Chondrocyte (in vitro differentiated cells): Measurements from ENCODE around the gene JAK1. TPM values are rescaled to one million over a fixed set of nuclear protein-coding genes. Genes with fewer than 3 reads are reported as not detected.
"Not testable (repeated sequence)": the region's sequence is repeated elsewhere in the genome, so short reads cannot be mapped to it uniquely, and the experiment has no call there.

ENCODE experiments used
- DNase-seq: peaks from one replicate; pipeline ENCODE4 v3.0.0; 2021; ENCODE audit warnings: mixed read lengths, low spot score
- H3K27ac Mint-ChIP-seq: one replicate; pipeline ENCODE4 v1.8.0; 2021; ENCODE audit warnings: mild to moderate bottlenecking, moderate library complexity, mixed read lengths; ENCODE audit not compliant: unreplicated experiment
- H3K27me3 Mint-ChIP-seq: 2 replicates; pipeline ENCODE4 v1.8.0; 2021; ENCODE audit warnings: low read depth, mixed read lengths
- H3K36me3 Mint-ChIP-seq: 2 replicates; pipeline ENCODE4 v1.8.0; 2021; ENCODE audit warnings: low read depth, mixed read lengths
- H3K4me1 Mint-ChIP-seq: 2 replicates; pipeline ENCODE4 v1.8.0; 2021; ENCODE audit warnings: low read depth, mild to moderate bottlenecking, mixed read lengths
- H3K4me3 Mint-ChIP-seq: one replicate; pipeline ENCODE4 v1.8.0; 2021; ENCODE audit warnings: mild to moderate bottlenecking, moderate library complexity, mixed read lengths; ENCODE audit not compliant: unreplicated experiment
- H3K9me3 Mint-ChIP-seq: 2 replicates; pipeline ENCODE4 v1.8.0; 2021; ENCODE audit warnings: low read depth, mixed read lengths
- total RNA-seq: library from RNA; stranded (reverse); gene quantifications from 3 replicates; pipeline ENCODE4 v1.2.1, GENCODE V29; 2021
- TF ChIP-seq, protein P1 (sequence below): fragments of 200-600 bp; sonication (generic); IDR thresholded peaks from 2 replicates; pipeline ENCODE4 v1.5.0; 2021; ENCODE audit warnings: antibody characterized with exemption, mild to moderate bottlenecking, moderate library complexity

Gene JAK1
- total RNA-seq, 1 donor from 2014 or later = 112 TPM

DNA sequence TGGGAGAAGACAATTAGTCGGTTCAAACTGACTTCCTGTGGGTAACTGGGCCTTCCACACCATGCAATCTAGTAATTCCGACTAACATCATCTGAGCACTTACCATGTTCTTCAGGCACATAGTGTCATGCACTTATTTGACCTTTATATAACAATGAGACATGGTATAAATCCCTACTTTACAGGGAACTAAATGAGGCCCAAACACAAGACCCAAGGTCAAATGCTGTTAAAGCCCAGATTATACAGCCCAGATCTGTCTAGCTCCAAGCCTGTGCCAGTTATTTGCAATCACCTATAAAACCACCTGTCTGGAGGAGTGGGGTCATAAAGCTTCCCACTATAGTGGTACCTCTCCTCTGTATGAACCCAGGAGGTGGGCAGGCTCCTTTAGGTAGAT lies 40.8 kb downstream of the JAK1 start:
- no peaks in the 10 kb centered on the region for H3K9me3 Mint-ChIP-seq
- H3K4me3 Mint-ChIP-seq = no peak overlapping the region
- H3K4me1 Mint-ChIP-seq = peaks cover 43% of the 10 kb centered on the region
- TF ChIP-seq, protein P1, sequence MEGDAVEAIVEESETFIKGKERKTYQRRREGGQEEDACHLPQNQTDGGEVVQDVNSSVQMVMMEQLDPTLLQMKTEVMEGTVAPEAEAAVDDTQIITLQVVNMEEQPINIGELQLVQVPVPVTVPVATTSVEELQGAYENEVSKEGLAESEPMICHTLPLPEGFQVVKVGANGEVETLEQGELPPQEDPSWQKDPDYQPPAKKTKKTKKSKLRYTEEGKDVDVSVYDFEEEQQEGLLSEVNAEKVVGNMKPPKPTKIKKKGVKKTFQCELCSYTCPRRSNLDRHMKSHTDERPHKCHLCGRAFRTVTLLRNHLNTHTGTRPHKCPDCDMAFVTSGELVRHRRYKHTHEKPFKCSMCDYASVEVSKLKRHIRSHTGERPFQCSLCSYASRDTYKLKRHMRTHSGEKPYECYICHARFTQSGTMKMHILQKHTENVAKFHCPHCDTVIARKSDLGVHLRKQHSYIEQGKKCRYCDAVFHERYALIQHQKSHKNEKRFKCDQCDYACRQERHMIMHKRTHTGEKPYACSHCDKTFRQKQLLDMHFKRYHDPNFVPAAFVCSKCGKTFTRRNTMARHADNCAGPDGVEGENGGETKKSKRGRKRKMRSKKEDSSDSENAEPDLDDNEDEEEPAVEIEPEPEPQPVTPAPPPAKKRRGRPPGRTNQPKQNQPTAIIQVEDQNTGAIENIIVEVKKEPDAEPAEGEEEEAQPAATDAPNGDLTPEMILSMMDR = no peak
- H3K27me3 Mint-ChIP-seq = no peaks in the 10 kb centered on the region
- no peaks in the 10 kb centered on the region for H3K36me3 Mint-ChIP-seq
- DNase-seq = no peak
- no peak overlapping the region for H3K27ac Mint-ChIP-seq

DNA sequence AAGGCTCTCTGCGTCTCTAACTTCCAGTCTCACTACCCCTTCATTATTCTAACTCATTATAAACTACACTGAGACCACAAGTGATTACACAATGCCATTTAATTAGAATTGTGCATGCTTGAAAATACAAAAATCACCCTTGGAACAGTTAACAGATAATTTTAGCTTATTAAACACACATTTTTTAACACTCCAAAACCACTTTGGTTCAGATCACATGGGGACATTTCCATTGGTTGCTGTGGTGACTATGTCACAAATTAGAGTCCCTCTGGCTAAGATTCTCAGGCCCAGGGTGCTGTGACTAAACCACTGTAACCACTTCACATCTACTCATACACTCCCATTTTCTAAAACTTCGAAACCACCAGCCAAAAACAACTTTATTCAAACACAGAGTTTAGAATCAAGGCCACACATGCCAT lies 43.0 kb downstream of the JAK1 start:
- TF ChIP-seq, protein P1 = no peak
- no peak for DNase-seq
- no peak overlapping the region for H3K4me3 Mint-ChIP-seq
- H3K27me3 Mint-ChIP-seq = no peaks in the 10 kb centered on the region
- peaks cover 53% of the 10 kb centered on the region for H3K4me1 Mint-ChIP-seq
- peak overlapping the region; percentile 42 for H3K27ac Mint-ChIP-seq
- H3K9me3 Mint-ChIP-seq = no peaks in the 10 kb centered on the region
- no peaks in the 10 kb centered on the region for H3K36me3 Mint-ChIP-seq

DNA sequence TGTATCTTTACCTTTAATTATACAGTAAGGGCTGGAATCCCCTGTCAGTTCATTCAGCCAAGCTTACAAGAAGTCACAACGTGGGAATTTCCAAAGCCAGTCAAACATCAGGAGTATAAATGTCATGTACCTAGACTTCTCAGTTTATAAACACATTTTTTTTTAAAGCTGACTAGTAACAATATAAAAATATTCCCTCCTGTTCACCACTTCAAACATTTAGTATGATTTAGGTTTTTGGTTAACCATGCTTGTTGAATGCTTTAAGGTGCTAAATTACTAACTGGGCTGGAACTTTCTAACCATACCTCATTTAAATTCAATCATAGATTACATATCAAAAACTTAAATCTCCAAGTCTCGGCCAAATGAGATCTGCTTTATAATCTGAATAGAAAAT lies 44.0 kb downstream of the JAK1 start:
- Mint-ChIP-seq H3K27me3 (no peaks in the 10 kb centered on the region), H3K9me3 (no peaks in the 10 kb centered on the region), H3K27ac (peak overlapping the region; percentile 28), H3K4me1 (peaks cover 61% of the 10 kb centered on the region), H3K36me3 (no peaks in the 10 kb centered on the region), H3K4me3 (no peak overlapping the region)
- TF ChIP-seq, protein P1 = no peak
- no peak for DNase-seq

DNA sequence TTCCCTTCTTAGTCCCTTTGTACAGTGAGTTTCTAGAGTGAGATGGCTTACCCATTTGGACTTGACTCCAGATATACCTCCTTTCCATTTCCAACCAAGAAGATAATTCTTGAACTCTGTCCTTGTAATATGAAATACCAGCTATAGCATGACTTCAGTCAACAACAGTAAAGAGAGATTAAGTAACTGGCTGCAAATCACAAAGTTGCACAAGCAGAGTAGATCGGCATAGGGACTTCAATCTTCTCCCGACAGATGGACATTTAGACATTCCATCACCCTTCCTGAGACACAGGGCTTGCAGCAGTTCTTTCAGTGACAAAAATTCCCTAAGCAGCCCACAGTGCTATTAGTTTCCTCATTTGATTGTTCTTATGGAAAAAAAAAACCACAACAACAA lies 44.6 kb downstream of the JAK1 start:
- peak overlapping the region; percentile 30 for H3K27ac Mint-ChIP-seq
- no peaks in the 10 kb centered on the region for H3K36me3 Mint-ChIP-seq
- H3K4me3 Mint-ChIP-seq = no peak overlapping the region
- TF ChIP-seq, protein P1 = no peak
- DNase-seq = no peak
- peaks cover 62% of the 10 kb centered on the region for H3K4me1 Mint-ChIP-seq
- H3K9me3 Mint-ChIP-seq = no peaks in the 10 kb centered on the region
- no peaks in the 10 kb centered on the region for H3K27me3 Mint-ChIP-seq

DNA sequence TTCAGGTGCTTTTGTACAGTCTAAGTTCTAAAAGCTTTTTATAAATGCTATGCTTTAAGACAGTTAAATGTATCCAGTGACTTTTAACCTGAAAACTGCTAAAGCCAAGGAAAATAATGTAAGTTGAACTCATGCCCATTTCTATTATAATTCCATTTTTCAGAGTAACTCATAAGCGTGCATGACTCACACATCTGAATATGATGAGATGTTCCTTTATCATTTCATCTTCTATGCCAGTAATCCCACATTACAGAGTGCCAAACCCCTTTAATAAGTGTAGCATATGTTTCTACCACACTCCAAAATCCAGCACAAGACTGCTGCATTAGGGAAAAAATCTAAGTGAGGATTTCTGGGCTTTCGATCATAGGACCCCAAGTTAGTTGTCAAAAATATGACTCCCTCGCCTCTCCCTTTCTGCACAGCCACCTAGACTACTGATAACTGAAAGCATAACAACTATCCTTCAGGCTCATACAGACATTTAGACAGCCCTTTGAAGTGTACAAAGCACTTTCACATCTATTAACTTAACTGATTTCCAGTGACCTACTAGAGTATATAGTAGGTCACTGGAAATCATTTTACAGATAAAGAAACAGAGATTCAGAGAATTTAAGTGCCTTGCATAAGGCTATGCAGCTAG lies 45.3 kb downstream of the JAK1 start:
- TF ChIP-seq, protein P1 = no peak
- Mint-ChIP-seq H3K4me3 (no peak overlapping the region), H3K9me3 (no peaks in the 10 kb centered on the region), H3K27me3 (no peaks in the 10 kb centered on the region), H3K27ac (peak overlapping the region; percentile 74), H3K4me1 (peaks cover 67% of the 10 kb centered on the region), H3K36me3 (no peaks in the 10 kb centered on the region)
- DNase-seq = no peak

DNA sequence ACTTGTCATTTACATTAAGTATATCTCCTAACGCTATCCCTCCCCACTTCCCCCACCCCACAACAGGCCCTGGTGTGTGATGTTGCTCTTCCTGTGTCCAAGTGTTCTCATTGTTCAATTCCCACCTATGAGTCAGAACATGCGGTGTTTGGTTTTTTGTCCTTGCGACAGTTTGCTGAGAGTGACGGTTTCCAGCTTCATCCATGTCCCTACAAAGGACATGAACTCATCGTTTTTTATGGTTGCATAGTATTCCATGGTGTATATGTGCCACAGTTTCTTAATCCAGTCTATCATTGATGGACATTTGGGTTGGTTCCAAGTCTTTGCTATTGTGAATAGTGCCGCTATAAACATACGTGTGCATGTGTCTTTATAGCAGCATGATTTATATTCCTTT lies 47.2 kb downstream of the JAK1 start:
- not testable (repeated sequence) for H3K9me3 Mint-ChIP-seq, H3K27me3 Mint-ChIP-seq, H3K4me3 Mint-ChIP-seq, H3K36me3 Mint-ChIP-seq, H3K27ac Mint-ChIP-seq, DNase-seq
- peaks cover 78% of the 10 kb centered on the region for H3K4me1 Mint-ChIP-seq
